Thyroid gland (tissue), 4 donors: Measurements from ENCODE around the gene RBP7.

ENCODE experiments used
- CTCF ChIP-seq, 6 experiments: fragments of 200-600 bp in 3 of 6; fragments of 450-650 bp in 3 of 6; sonication (generic) in 3 of 6; IDR thresholded peaks; one replicate each; pipeline ENCODE4 v1.5.1; 2016 to 2019; ENCODE audit warnings: antibody characterized with exemption in 6 of 6, mild to moderate bottlenecking in 2 of 6, inconsistent platforms in 1 of 6, moderate library complexity in 1 of 6
- POLR2A ChIP-seq, 2 donors: fragments of 450-650 bp; IDR thresholded peaks; one replicate each; pipeline ENCODE4 v1.6.1; 2017; ENCODE audit warnings: antibody characterized with exemption in 2 of 2, mild to moderate bottlenecking in 2 of 2, moderate library complexity in 1 of 2

GRCh38 chr1:10027027-10027426 is 30.0 kb downstream of the RBP7 start:
- TF ChIP-seq CTCF (IDR thresholded peaks at IDR 0.05) (no peak), POLR2A (IDR thresholded peaks at IDR 0.05) (no peak)
